Testis (tissue), 3 donors: ENCODE measurements around the gene CFL1. TPM values are rescaled to one million over a fixed set of nuclear protein-coding genes. Genes with fewer than 3 reads are reported as not detected.

Source experiments
- DNase-seq: peaks from one replicate; pipeline ENCODE4 v3.0.0-alpha.2; 2019
- H3K27ac ChIP-seq, 2 donors: fragments of 200-600 bp; sonication (generic); one replicate each; pipeline ENCODE4 v1.5.1; 2019
- H3K27me3 ChIP-seq: fragments of 200-600 bp; sonication (generic); one replicate; pipeline ENCODE4 v1.5.1; 2019
- H3K36me3 ChIP-seq: fragments of 200-600 bp; sonication (generic); one replicate; pipeline ENCODE4 v1.5.1; 2017; ENCODE audit warnings: low read depth; ENCODE audit errors: missing control alignments
- H3K4me1 ChIP-seq: fragments of 200-600 bp; sonication (generic); one replicate; pipeline ENCODE4 v1.5.1; 2019
- H3K4me3 ChIP-seq, 2 donors: fragments of 200-600 bp; sonication (generic); one replicate each; pipeline ENCODE4 v1.5.1; 2017 to 2019
- H3K9me3 ChIP-seq: fragments of 200-600 bp; sonication (generic); one replicate; pipeline ENCODE4 v1.5.1; 2017
- POLR2A ChIP-seq: fragments of 450-650 bp; IDR thresholded peaks from one replicate; pipeline ENCODE4 v1.6.1; 2017; ENCODE audit warnings: antibody characterized with exemption, mild to moderate bottlenecking, moderate library complexity
- WGBS, 2 donors: methylation state at CpG; one replicate each; pipeline ENCODE4 v1.1.5; 2018; 5-methylcytosine and 5-hydroxymethylcytosine counted together
- intact Hi-C: fragments of 100-400 bp; cut with DNase I; formaldehyde crosslinking; loops from one replicate; pipeline ENCODE4 v1.15.1; 2023; ENCODE audit warnings: low total_unique reads
- polyA plus RNA-seq: library from polyadenylated mRNA; stranded (reverse); fragments of 350-450 nt; fragmentation: Illumina TruSeq; extraction: RNeasy Lipid Tissue Mini Kit (QIAGEN cat#74804); gene quantifications from one replicate; pipeline ENCODE4 v1.2.3, GENCODE V29; 2014; ENCODE audit warnings: low read depth, low replicate concordance; ENCODE audit not compliant: insufficient read depth
- total RNA-seq, 2 donors: library from RNA; depleted of rRNA; stranded (reverse); fragments of >200 nt; gene quantifications; one replicate each; pipeline ENCODE4 v1.2.3, GENCODE V29; 2016
- TF ChIP-seq, protein P1 (sequence below), 3 experiments: fragments of 450-650 bp in 2 of 3; fragments of 200-600 bp in 1 of 3; sonication (generic) in 1 of 3; IDR thresholded peaks; one replicate each; pipeline ENCODE4 v1.5.1; 2016 to 2019; ENCODE audit warnings: antibody characterized with exemption in 3 of 3, mild to moderate bottlenecking in 2 of 3, moderate library complexity in 1 of 3

CFL1 gene
- total and polyA plus RNA-seq, 3 donors from 2014 or later = 522 to 647 (median 570) TPM

DNA sequence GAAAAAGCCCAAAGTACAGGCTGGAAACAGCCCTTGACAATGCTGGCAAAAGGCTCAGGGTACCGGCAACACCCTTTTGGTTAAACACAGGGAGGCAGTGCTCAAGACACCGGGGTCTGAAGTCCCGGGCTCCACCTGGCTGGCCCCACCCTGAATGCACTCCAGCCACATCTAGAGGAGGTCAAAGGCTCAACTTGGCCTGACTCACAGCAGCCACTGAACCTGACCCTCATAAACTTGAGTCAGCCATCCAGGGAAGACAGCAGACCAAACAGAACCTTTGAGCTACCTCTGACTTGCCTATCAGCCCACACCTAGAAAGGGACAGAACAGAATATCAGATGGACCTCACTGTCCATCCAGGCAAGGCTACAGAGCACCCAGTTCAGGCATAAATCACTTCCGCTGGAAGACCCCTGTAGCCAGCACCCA lies 3.8 kb downstream of the CFL1 start:
- no peaks in the 10 kb centered on the region for H3K9me3 ChIP-seq
- no peaks in the 10 kb centered on the region for H3K36me3 ChIP-seq
- no peak overlapping the region for H3K27ac ChIP-seq
- 90 to 91% methylated on average over 4 of the region's 4 CpGs for WGBS, 2 donors
- peaks cover 6% of the 10 kb centered on the region for H3K4me1 ChIP-seq
- no peak for DNase-seq
- intact Hi-C loops = no loop called here
- no peak overlapping the region for H3K4me3 ChIP-seq
- no peaks in the 10 kb centered on the region for H3K27me3 ChIP-seq
- TF ChIP-seq POLR2A = no peak
- TF ChIP-seq, protein P1, sequence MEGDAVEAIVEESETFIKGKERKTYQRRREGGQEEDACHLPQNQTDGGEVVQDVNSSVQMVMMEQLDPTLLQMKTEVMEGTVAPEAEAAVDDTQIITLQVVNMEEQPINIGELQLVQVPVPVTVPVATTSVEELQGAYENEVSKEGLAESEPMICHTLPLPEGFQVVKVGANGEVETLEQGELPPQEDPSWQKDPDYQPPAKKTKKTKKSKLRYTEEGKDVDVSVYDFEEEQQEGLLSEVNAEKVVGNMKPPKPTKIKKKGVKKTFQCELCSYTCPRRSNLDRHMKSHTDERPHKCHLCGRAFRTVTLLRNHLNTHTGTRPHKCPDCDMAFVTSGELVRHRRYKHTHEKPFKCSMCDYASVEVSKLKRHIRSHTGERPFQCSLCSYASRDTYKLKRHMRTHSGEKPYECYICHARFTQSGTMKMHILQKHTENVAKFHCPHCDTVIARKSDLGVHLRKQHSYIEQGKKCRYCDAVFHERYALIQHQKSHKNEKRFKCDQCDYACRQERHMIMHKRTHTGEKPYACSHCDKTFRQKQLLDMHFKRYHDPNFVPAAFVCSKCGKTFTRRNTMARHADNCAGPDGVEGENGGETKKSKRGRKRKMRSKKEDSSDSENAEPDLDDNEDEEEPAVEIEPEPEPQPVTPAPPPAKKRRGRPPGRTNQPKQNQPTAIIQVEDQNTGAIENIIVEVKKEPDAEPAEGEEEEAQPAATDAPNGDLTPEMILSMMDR (IDR thresholded peaks at IDR 0.05) = no peak

DNA sequence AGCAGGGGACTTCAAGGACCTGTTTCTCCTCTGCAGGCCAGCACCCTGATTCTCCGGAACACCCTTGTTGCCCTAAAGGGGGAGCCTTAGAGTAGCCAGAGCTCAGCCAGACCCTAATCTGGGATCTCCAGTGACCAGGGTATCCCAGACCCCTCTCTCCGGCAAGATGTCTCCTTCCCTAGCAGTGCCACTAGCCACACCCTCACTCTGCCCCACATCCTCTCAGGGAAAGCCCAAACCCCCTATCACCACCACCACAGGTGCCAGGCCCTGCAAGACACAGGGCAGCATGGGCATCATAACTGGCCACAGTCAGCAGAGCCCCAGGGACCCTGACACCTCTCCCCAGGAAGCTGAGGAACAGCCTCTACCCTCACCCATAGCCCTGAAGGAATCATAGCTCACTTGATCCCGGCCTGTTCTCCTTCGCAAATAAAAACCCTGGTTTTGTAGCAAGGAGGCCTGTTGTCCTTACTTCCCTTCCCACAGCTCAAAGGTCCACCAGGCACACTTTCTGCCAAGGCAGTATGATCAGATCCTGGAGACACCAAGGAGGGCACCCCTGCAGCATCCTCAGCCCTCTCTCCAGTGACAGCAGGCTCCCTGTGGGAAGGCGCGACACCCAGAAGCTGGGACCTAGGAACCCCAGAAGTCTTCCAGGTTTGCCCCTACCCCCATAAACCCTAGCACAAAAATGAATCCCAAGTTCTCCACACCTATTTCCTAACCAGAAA lies 4.6 kb downstream of the CFL1 start:
- H3K4me3 ChIP-seq = no peak overlapping the region
- WGBS, 2 donors = 84 to 95% methylated on average over 5 to 6 of the region's 6 CpGs
- H3K4me1 ChIP-seq = peaks cover 6% of the 10 kb centered on the region
- no peaks in the 10 kb centered on the region for H3K36me3 ChIP-seq
- no peaks in the 10 kb centered on the region for H3K27me3 ChIP-seq
- H3K27ac ChIP-seq = no peak overlapping the region
- no peaks in the 10 kb centered on the region for H3K9me3 ChIP-seq
- intact Hi-C loops = no loop called here
- TF ChIP-seq POLR2A = no peak
- TF ChIP-seq, protein P1 (IDR thresholded peaks at IDR 0.05) = no peak
- no peak for DNase-seq

DNA sequence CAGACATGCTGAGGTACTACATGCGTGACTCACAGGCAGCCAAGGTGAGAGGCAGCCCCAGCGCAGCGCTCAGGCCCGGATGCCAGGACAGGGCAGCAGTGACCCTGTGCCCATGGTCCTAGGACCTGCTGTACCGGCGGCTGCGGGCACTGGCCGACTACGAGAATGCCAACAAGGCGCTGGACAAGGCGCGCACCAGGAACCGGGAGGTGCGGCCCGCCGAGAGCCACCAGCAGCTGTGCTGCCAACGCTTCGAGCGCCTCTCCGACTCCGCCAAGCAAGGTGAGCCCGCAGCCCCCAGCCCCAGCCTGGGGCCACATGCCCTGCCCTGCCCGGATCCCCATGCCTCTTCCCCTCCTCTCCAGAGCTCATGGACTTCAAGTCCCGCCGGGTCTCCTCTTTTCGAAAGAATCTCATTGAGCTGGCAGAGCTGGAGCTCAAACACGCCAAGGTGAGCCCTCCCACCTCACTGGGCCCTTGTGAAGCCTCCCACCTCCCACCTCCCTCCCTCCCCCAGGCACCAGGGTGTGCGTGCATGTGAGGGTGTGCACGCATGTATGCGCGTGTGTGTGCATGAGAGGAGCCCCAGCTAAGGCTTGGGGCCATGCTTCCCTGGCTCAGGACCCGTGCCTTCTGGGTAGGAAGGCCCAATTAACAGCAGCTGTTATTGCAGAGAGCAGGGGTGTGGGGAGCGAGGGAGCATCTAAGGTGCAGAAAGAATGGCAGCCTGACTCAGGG lies 5.3 kb downstream of the CFL1 start:
- Histone ChIP-seq H3K4me1 (peaks cover 6% of the 10 kb centered on the region), H3K36me3 (no peaks in the 10 kb centered on the region), H3K27me3 (no peaks in the 10 kb centered on the region), H3K9me3 (no peaks in the 10 kb centered on the region), H3K27ac (no peak overlapping the region), H3K4me3 (no peak overlapping the region)
- intact Hi-C loops = no loop called here
- no peak for DNase-seq
- WGBS, 2 donors = 94 to 95% methylated on average over 21 to 33 of the region's 33 CpGs
- TF ChIP-seq POLR2A = no peak
- TF ChIP-seq, protein P1 (IDR thresholded peaks at IDR 0.05) = no peak

DNA sequence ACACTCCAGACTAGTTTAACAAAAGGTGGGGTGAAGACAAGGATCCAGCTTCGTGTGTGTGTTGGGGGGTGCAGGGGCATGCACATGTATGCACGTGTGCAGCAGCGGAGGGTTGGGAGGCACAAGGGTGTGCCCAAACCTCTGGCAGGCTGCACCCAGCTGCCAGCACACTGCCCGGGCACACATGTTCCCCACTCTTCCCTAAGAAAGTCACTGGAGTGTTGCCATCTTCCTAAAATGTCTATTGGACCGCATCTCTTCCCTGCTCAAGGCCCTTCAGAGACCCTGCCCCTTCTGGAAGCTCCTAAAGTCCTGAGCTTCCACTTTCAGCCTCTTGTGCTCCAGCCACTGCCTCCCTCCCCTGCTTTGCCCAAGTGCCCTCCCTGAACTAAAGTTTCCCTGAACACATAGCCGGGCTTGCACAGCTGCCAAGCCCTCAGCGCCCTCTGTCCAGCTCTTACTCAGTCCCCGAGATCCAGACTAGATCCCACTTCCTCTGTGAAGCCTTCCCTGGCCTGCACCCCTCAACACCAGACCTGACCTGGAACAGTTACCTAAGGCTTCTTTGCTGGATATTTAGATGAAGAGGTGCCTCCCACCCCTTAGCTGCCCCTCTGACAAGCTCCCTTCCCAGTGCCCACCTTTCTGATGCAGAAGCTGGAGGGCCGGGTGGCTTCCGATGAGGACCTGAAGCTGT lies 6.0 kb downstream of the CFL1 start:
- H3K27ac ChIP-seq = no peak overlapping the region
- peaks cover 6% of the 10 kb centered on the region for H3K4me1 ChIP-seq
- WGBS, 2 donors = 93% methylated on average over 9 to 10 of the region's 10 CpGs
- intact Hi-C loops = no loop called here
- H3K4me3 ChIP-seq = no peak overlapping the region
- H3K27me3 ChIP-seq = no peaks in the 10 kb centered on the region
- H3K36me3 ChIP-seq = no peaks in the 10 kb centered on the region
- no peaks in the 10 kb centered on the region for H3K9me3 ChIP-seq
- TF ChIP-seq, protein P1 (IDR thresholded peaks at IDR 0.05) = no peak
- TF ChIP-seq POLR2A = no peak
- DNase-seq = no peak
